GM12892 (cell line): ENCODE data around the gene NCOA1.

ENCODE experiments used
- POLR2A ChIP-seq: IDR thresholded peaks from 2 replicates; pipeline ENCODE4 v1.6.1; 2011; ENCODE audit warnings: low read depth, low read length, control low read depth
- POLR2AphosphoS5 ChIP-seq: IDR thresholded peaks from 2 replicates; pipeline ENCODE4 v1.6.1; 2011; ENCODE audit warnings: low read depth, low read length, control low read depth

GRCh38 chr2:24489465-24490180 lies 1.4 kb upstream of the NCOA1 start:
- TF ChIP-seq POLR2A, result no peak
- no peak for TF ChIP-seq POLR2AphosphoS5
